Ishikawa (cell line): ENCODE measurements around the gene NLGN4Y.

Source experiments
- CEBPB ChIP-seq: IDR thresholded peaks from 2 replicates; pipeline ENCODE4 v1.6.1; 2012
- CREB1 ChIP-seq: IDR thresholded peaks from 2 replicates; pipeline ENCODE4 v1.6.1; 2012; ENCODE audit warnings: low read depth
- EGR1 ChIP-seq: IDR thresholded peaks from 2 replicates; pipeline ENCODE4 v1.6.1; 2012
- EP300 ChIP-seq: IDR thresholded peaks from 2 replicates; pipeline ENCODE4 v1.6.1; 2012; ENCODE audit warnings: borderline replicate concordance
- FOXM1 ChIP-seq: IDR thresholded peaks from 2 replicates; pipeline ENCODE4 v1.6.1; 2012; ENCODE audit warnings: low read depth, borderline replicate concordance
- NFIC ChIP-seq: IDR thresholded peaks from 2 replicates; pipeline ENCODE4 v1.6.1; 2012
- RAD21 ChIP-seq: IDR thresholded peaks from 2 replicates; pipeline ENCODE4 v1.6.1; 2012; ENCODE audit warnings: low read depth
- TAF1 ChIP-seq: IDR thresholded peaks from 2 replicates; pipeline ENCODE4 v1.6.1; 2012; ENCODE audit warnings: low read depth, mild to moderate bottlenecking
- TCF12 ChIP-seq: IDR thresholded peaks from 2 replicates; pipeline ENCODE4 v1.6.1; 2012; ENCODE audit warnings: low read depth
- TEAD4 ChIP-seq: IDR thresholded peaks from 2 replicates; pipeline ENCODE4 v1.6.1; 2012
- YY1 ChIP-seq: IDR thresholded peaks from 2 replicates; pipeline ENCODE4 v1.6.1; 2012; ENCODE audit warnings: low read depth
- ZBTB7A ChIP-seq: IDR thresholded peaks from 2 replicates; pipeline ENCODE4 v1.6.1; 2012; ENCODE audit warnings: low read depth
- TF ChIP-seq, protein P1 (sequence below): IDR thresholded peaks from 2 replicates; pipeline ENCODE4 v1.6.1; 2012
- TF ChIP-seq, protein P2 (sequence below): IDR thresholded peaks from 2 replicates; pipeline ENCODE4 v1.6.1; 2012; ENCODE audit warnings: low read depth, mild to moderate bottlenecking
- TF ChIP-seq, protein P3 (sequence below): IDR thresholded peaks from 2 replicates; pipeline ENCODE4 v1.6.1; 2012

NLGN4Y gene

DNA sequence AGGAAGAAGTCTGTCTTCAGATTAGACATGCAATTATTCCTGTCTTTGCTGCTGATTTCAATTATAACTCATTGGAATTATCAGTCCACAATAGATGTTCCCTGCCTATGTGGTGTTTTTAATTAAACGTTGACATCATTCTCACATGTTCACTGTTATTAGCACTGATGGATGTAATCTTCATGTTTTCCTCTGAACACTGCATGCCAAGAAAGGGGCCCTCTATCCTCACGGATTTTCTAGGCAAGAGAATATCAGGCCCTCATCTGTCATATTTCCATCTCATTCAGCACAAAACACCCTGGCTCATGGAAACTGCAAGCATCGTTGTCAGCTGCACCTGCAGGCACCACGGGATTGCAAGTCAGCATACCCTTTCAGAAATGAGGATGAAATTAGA lies 224.0 kb downstream of the NLGN4Y start:
- TF ChIP-seq, protein P1, sequence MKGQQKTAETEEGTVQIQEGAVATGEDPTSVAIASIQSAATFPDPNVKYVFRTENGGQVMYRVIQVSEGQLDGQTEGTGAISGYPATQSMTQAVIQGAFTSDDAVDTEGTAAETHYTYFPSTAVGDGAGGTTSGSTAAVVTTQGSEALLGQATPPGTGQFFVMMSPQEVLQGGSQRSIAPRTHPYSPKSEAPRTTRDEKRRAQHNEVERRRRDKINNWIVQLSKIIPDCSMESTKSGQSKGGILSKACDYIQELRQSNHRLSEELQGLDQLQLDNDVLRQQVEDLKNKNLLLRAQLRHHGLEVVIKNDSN = no peak
- TF ChIP-seq RAD21 (no peak), TAF1 (no peak), TEAD4 (no peak), CREB1 (no peak), CEBPB (no peak), NFIC (no peak), TCF12 (no peak), ZBTB7A (no peak), FOXM1 (no peak), EGR1 (no peak)
- TF ChIP-seq, protein P2, sequence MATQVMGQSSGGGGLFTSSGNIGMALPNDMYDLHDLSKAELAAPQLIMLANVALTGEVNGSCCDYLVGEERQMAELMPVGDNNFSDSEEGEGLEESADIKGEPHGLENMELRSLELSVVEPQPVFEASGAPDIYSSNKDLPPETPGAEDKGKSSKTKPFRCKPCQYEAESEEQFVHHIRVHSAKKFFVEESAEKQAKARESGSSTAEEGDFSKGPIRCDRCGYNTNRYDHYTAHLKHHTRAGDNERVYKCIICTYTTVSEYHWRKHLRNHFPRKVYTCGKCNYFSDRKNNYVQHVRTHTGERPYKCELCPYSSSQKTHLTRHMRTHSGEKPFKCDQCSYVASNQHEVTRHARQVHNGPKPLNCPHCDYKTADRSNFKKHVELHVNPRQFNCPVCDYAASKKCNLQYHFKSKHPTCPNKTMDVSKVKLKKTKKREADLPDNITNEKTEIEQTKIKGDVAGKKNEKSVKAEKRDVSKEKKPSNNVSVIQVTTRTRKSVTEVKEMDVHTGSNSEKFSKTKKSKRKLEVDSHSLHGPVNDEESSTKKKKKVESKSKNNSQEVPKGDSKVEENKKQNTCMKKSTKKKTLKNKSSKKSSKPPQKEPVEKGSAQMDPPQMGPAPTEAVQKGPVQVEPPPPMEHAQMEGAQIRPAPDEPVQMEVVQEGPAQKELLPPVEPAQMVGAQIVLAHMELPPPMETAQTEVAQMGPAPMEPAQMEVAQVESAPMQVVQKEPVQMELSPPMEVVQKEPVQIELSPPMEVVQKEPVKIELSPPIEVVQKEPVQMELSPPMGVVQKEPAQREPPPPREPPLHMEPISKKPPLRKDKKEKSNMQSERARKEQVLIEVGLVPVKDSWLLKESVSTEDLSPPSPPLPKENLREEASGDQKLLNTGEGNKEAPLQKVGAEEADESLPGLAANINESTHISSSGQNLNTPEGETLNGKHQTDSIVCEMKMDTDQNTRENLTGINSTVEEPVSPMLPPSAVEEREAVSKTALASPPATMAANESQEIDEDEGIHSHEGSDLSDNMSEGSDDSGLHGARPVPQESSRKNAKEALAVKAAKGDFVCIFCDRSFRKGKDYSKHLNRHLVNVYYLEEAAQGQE = no peak
- TF ChIP-seq, protein P3, sequence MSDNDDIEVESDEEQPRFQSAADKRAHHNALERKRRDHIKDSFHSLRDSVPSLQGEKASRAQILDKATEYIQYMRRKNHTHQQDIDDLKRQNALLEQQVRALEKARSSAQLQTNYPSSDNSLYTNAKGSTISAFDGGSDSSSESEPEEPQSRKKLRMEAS = no peak

DNA sequence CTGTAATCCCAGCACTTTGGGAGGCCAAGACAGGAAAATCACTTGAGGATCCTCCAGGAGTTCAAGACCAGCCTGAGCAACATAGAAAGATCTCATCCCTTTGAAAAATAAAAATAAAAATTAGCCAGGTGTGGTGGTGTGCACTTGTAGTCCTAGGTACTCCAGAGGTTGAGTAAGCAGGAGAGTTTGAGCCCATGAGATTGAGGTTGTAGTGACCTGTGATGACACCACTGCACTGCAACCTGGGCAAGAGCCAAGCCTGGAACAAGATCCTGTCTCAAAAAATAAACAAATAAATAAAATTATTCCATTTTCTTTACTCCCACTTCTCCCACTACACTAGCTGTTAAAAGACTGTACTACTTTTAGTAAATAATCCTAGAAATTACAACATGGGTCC lies 231.2 kb downstream of the NLGN4Y start:
- TF ChIP-seq TCF12 (no peak), EGR1 (no peak)

DNA sequence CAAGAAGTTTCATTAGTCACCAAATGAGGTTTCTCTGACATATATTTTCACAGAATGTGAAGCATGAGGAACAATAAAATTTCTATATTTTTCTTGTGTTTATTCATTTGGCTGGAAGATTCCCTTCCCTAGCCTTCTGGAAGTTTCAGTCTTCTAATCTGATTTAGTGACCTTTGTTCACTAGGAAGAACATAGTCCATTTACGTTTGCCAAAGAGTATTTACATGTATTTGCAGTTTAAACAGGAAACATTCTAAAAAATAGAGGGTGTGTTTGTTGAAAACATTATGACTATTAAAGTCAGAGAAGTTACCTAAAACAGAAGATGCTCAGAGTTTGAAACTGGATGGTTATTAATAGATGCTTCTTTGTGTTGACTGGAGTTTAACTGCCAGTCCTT lies 238.6 kb downstream of the NLGN4Y start:
- TF ChIP-seq FOXM1 (no peak), EP300 (no peak), EGR1 (no peak), YY1 (no peak), CREB1 (no peak), TAF1 (no peak), RAD21 (no peak), TEAD4 (no peak), CEBPB (no peak), NFIC (no peak), ZBTB7A (no peak), TCF12 (no peak)
- TF ChIP-seq, protein P1 = no peak
- TF ChIP-seq, protein P3 = no peak

DNA sequence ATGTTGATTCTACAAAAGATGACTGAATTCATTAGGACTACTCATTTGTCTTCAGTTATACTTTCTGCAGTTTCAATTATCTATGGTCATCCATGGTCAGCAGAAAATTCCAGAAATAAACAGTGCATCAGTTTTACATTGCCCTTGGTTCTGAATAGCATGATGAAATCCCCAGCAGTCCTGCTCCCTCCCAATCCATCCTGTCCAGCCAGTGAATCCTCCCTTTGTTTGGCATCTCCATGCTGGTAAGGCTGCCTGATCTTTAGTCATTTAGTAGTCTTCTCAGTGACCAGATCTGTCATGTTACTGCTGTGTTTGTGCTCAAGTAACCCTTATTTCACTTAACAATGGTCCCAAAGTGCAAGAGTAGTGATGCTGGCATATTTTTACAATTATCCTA lies 239.3 kb downstream of the NLGN4Y start:
- TF ChIP-seq ZBTB7A (no peak), EP300 (no peak), TEAD4 (no peak), RAD21 (no peak), YY1 (no peak), EGR1 (no peak), TAF1 (no peak), CREB1 (no peak), TCF12 (no peak), NFIC (no peak), CEBPB (no peak)
- TF ChIP-seq, protein P2 = no peak
- TF ChIP-seq, protein P3 = no peak
- TF ChIP-seq, protein P1 = no peak

DNA sequence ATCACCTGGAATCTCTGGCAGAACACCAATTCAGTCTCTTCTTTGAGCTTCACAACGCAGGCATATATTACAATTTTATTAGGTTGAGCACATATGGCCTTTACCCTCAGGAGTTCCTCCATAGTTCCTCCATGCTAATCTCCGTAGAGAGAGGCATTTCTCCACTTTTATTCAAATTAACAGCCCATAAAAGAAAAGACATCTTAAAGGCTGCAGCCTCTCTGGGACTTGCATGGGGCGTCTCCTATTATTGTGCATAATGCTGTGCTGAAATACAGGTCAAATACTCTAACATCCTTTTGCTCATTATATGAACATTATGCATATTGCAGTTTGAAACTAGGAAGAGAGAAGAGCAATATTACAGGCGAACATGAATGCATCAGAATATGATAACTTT lies 253.9 kb downstream of the NLGN4Y start:
- TF ChIP-seq TCF12 = no peak
- no peak for TF ChIP-seq RAD21
- TF ChIP-seq NFIC = no peak
- TF ChIP-seq, protein P3 = no peak
- TF ChIP-seq CREB1 = no peak
- TF ChIP-seq YY1 = no peak
- TF ChIP-seq EGR1 = no peak
- no peak for TF ChIP-seq FOXM1
- no peak for TF ChIP-seq TAF1
- no peak for TF ChIP-seq CEBPB
- TF ChIP-seq EP300 = no peak
- TF ChIP-seq, protein P1 = no peak
- TF ChIP-seq ZBTB7A = no peak
- TF ChIP-seq TEAD4 = no peak
